Measurements from ENCODE around the gene PAPLN. TPM values are rescaled to one million over a fixed set of nuclear protein-coding genes. Genes with fewer than 3 reads are reported as not detected.

The PAPLN gene
- total and polyA plus RNA-seq, 2 experiments from 2014 or later: 2.8 to 13.2 TPM

GRCh38 chr14:73255005-73255400, 17.7 kb downstream of the PAPLN start:
- TF ChIP-seq ZNF114 (CRISPR knock-in tag; IDR thresholded peaks at IDR 0.05) (no peak), EZH2 (IDR thresholded peaks at IDR 0.05; ENCODE audit: low read depth, unreplicated experiment) (no peak)
- no peak for DNase-seq (ENCODE audit: low spot score)
- Mint-ChIP-seq H3K27me3 (ENCODE audit: insufficient read depth, low read depth, poor library complexity) (peaks cover 5% of the 10 kb centered on the region), H3K4me3 (no peak overlapping the region), H3K9me3 (no peaks in the 10 kb centered on the region), H3K4me1 (no peaks in the 10 kb centered on the region), H3K36me3 (ENCODE audit: low read depth) (no peaks in the 10 kb centered on the region), H3K27ac (no peak overlapping the region)
- H3K4me1 ChIP-seq (ENCODE audit: insufficient read depth): no peaks in the 10 kb centered on the region
- H3K79me2 ChIP-seq (replicated peaks; ENCODE audit: insufficient read depth): no peaks in the 10 kb centered on the region
- H3K27me3 ChIP-seq (ENCODE audit: insufficient read depth): no peaks in the 10 kb centered on the region
- no peaks in the 10 kb centered on the region for H4K20me1 ChIP-seq (replicated peaks; ENCODE audit: insufficient read depth)
- H3K9me2 ChIP-seq (ENCODE audit: insufficient read depth): no peaks in the 10 kb centered on the region
- no peaks in the 10 kb centered on the region for H3F3A ChIP-seq (replicated peaks; ENCODE audit: low read depth)
- no peak overlapping the region for H3K4me2 ChIP-seq
- H2AFZ ChIP-seq: no peak overlapping the region
- H3K27ac ChIP-seq (ENCODE audit: low read depth): no peak overlapping the region
- no peak overlapping the region for H3K4me3 ChIP-seq
- ATAC-seq: no peak
- H3K36me3 ChIP-seq (ENCODE audit: insufficient read depth): no peaks in the 10 kb centered on the region

- Histone ChIP-seq H2AFZ (no peak overlapping the region), H3K4me3 (no peak overlapping the region), H3K4me2 (no peak overlapping the region), H3F3A (replicated peaks; ENCODE audit: low read depth) (no peaks in the 10 kb centered on the region), H3K4me1 (ENCODE audit: insufficient read depth) (no peaks in the 10 kb centered on the region), H3K9me2 (ENCODE audit: insufficient read depth) (no peaks in the 10 kb centered on the region), H3K36me3 (ENCODE audit: insufficient read depth) (no peaks in the 10 kb centered on the region), H4K20me1 (replicated peaks; ENCODE audit: insufficient read depth) (no peaks in the 10 kb centered on the region), H3K27ac (ENCODE audit: low read depth) (no peak overlapping the region), H3K27me3 (ENCODE audit: insufficient read depth) (no peaks in the 10 kb centered on the region), H3K79me2 (replicated peaks; ENCODE audit: insufficient read depth) (no peaks in the 10 kb centered on the region)
- Mint-ChIP-seq H3K36me3 (ENCODE audit: low read depth) (no peaks in the 10 kb centered on the region), H3K27ac (no peak overlapping the region), H3K4me3 (no peak overlapping the region), H3K27me3 (ENCODE audit: insufficient read depth, low read depth, poor library complexity) (peaks cover 6% of the 10 kb centered on the region), H3K9me3 (no peaks in the 10 kb centered on the region), H3K4me1 (no peaks in the 10 kb centered on the region)
- ATAC-seq (no peak), DNase-seq (ENCODE audit: low spot score) (no peak)
- TF ChIP-seq EZH2phosphoT487 (IDR thresholded peaks at IDR 0.05; ENCODE audit: unreplicated experiment) (no peak), ETS1 (IDR thresholded peaks at IDR 0.05) (no peak), EZH2 (IDR thresholded peaks at IDR 0.05; ENCODE audit: low read depth, unreplicated experiment) (no peak), POLR2AphosphoS5 (IDR thresholded peaks at IDR 0.05; ENCODE audit: low read depth) (no peak), CTCF (conservative IDR thresholded peaks at IDR 0.05; ENCODE audit: low read depth in 2 of 2) (no peak), ZNF462 (CRISPR knock-in tag; IDR thresholded peaks at IDR 0.05) (no peak), ZNF331 (CRISPR knock-in tag; IDR thresholded peaks at IDR 0.05; ENCODE audit: low read depth) (no peak), ZNF114 (CRISPR knock-in tag; IDR thresholded peaks at IDR 0.05) (no peak), CREB1 (CRISPR knock-in tag; IDR thresholded peaks at IDR 0.05; ENCODE audit: low read depth) (no peak), STAT1 (IDR thresholded peaks at IDR 0.05; ENCODE audit: unreplicated experiment) (no peak), NANOG (IDR thresholded peaks at IDR 0.05; ENCODE audit: borderline replicate concordance) (no peak)
These were observed 18.5 kb downstream of the PAPLN start for GRCh38 chr14:73255693-73256225.

All from GM23338 (cell line).